ENCODE measurements around the gene IFNAR1. TPM values are rescaled to one million over a fixed set of nuclear protein-coding genes. Genes with fewer than 3 reads are reported as not detected.

IFNAR1 gene
- total RNA-seq, 2 donors from 2014 or later: 11.7 to 16.9 TPM

GRCh38 chr21:33391656-33392055 is 66.9 kb downstream of the IFNAR1 start:
- H3K27me3 ChIP-seq (ENCODE audit: control insufficient read depth, insufficient read depth, low read length, poor library complexity, severe bottlenecking): no peaks in the 10 kb centered on the region
- no peaks in the 10 kb centered on the region for H3K4me1 ChIP-seq (ENCODE audit: control insufficient read depth, insufficient read depth, low read length)
- no peaks in the 10 kb centered on the region for H3K9me3 ChIP-seq (ENCODE audit: control insufficient read depth, low read length)
- no peaks in the 10 kb centered on the region for H3K9me3 Mint-ChIP-seq
- H3K36me3 Mint-ChIP-seq (ENCODE audit: low read depth): no peaks in the 10 kb centered on the region
- H3K36me3 ChIP-seq (ENCODE audit: control insufficient read depth, insufficient read depth, low read length): no peaks in the 10 kb centered on the region
- H3K4me1 Mint-ChIP-seq: peaks cover 4% of the 10 kb centered on the region
- H3K27me3 Mint-ChIP-seq (ENCODE audit: insufficient read depth): peaks cover 2% of the 10 kb centered on the region
- no peak overlapping the region for H3K27ac ChIP-seq (ENCODE audit: low read depth, low read length)
- H3K27ac Mint-ChIP-seq: no peak overlapping the region
- no peak overlapping the region for H3K9ac ChIP-seq (ENCODE audit: extremely low read depth, low read length, poor library complexity, severe bottlenecking)
- TF ChIP-seq, protein P1, sequence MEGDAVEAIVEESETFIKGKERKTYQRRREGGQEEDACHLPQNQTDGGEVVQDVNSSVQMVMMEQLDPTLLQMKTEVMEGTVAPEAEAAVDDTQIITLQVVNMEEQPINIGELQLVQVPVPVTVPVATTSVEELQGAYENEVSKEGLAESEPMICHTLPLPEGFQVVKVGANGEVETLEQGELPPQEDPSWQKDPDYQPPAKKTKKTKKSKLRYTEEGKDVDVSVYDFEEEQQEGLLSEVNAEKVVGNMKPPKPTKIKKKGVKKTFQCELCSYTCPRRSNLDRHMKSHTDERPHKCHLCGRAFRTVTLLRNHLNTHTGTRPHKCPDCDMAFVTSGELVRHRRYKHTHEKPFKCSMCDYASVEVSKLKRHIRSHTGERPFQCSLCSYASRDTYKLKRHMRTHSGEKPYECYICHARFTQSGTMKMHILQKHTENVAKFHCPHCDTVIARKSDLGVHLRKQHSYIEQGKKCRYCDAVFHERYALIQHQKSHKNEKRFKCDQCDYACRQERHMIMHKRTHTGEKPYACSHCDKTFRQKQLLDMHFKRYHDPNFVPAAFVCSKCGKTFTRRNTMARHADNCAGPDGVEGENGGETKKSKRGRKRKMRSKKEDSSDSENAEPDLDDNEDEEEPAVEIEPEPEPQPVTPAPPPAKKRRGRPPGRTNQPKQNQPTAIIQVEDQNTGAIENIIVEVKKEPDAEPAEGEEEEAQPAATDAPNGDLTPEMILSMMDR (conservative IDR thresholded peaks at IDR 0.05): no peak
- H3K4me3 ChIP-seq (ENCODE audit: low read length): no peak overlapping the region
- DNase-seq: no peak
- no peak overlapping the region for H3K4me3 Mint-ChIP-seq
- WGBS, 2 experiments (ENCODE audit: insufficient coverage in 1 of 2, insufficient read length in 1 of 2): 82 to 91% methylated on average over 5 to 6 of the region's 6 CpGs

DNA sequence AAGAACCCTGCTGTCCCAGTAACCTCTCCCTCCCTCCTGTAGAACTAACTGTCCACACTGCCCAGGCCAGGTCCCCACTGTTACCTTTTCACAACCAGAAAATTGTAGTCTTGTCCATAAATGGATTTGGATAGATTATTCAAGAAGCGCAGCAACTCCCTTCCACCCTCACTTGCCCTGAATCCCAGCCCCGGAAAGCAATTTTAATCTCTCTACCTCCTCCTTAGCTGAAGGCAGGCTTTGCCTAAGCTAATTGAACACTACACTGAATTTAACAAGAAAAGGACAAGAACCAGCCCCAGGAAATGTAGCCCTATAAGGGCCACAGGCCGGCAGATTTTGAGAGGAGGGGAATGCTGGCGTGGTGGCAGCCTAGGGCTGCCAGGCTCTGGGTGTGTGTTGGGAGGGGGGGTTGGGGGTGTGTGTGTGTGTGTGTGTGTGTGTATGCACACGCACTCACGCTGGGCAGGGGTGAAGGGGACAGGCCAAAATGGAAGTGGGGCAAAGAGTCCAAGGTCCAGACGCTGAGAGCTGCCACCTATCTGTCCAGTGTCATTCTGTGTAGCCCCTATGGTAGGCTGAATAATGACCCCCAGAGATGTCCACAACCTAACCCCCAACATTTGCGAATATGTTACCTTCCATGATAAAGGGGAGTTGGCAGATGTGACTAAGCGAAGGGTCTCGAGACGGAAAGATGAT is 67.7 kb downstream of the IFNAR1 start:
- Mint-ChIP-seq H3K4me3 (no peak overlapping the region), H3K27me3 (ENCODE audit: insufficient read depth) (peaks cover 2% of the 10 kb centered on the region), H3K4me1 (peaks cover 4% of the 10 kb centered on the region), H3K36me3 (ENCODE audit: low read depth) (no peaks in the 10 kb centered on the region), H3K9me3 (no peaks in the 10 kb centered on the region), H3K27ac (no peak overlapping the region)
- Histone ChIP-seq H3K9me3 (ENCODE audit: control insufficient read depth, low read length) (no peaks in the 10 kb centered on the region), H3K4me1 (ENCODE audit: control insufficient read depth, insufficient read depth, low read length) (no peaks in the 10 kb centered on the region), H3K27ac (ENCODE audit: low read depth, low read length) (no peak overlapping the region), H3K9ac (ENCODE audit: extremely low read depth, low read length, poor library complexity, severe bottlenecking) (no peak overlapping the region), H3K36me3 (ENCODE audit: control insufficient read depth, insufficient read depth, low read length) (no peaks in the 10 kb centered on the region), H3K4me3 (ENCODE audit: low read length) (no peak overlapping the region), H3K27me3 (ENCODE audit: control insufficient read depth, insufficient read depth, low read length, poor library complexity, severe bottlenecking) (no peaks in the 10 kb centered on the region)
- TF ChIP-seq, protein P1 (conservative IDR thresholded peaks at IDR 0.05): no peak
- no peak for DNase-seq
- 86 to 95% methylated on average over 4 to 11 of the region's 11 CpGs for WGBS, 2 experiments (ENCODE audit: insufficient coverage in 1 of 2, insufficient read length in 1 of 2)

DNA sequence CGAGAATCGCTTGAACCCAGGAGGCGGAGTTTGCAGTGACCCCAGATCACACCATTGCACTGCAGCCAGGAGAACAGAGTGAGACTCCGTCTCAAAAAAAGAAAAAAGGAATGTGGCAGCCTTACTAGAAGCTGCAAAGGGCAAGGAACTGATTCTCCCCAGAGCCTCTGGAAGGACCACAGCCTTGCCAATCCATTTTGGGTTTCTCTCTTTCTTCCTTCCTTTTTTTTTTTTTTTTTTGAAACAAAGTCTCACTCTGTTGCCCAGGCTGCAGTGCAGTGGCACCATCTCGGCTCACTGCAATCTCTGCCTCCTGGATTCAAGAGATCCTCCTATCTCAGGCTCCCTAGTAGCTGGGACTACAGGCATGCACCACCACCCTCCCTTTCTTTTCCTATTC is 68.6 kb downstream of the IFNAR1 start:
- Histone ChIP-seq H3K36me3 (ENCODE audit: control insufficient read depth, insufficient read depth, low read length) (no peaks in the 10 kb centered on the region), H3K4me3 (ENCODE audit: low read length) (no peak overlapping the region), H3K9me3 (ENCODE audit: control insufficient read depth, low read length) (no peaks in the 10 kb centered on the region), H3K27me3 (ENCODE audit: control insufficient read depth, insufficient read depth, low read length, poor library complexity, severe bottlenecking) (no peaks in the 10 kb centered on the region), H3K4me1 (ENCODE audit: control insufficient read depth, insufficient read depth, low read length) (no peaks in the 10 kb centered on the region), H3K27ac (ENCODE audit: low read depth, low read length) (no peak overlapping the region), H3K9ac (ENCODE audit: extremely low read depth, low read length, poor library complexity, severe bottlenecking) (no peak overlapping the region)
- TF ChIP-seq, protein P1 (conservative IDR thresholded peaks at IDR 0.05): no peak
- Mint-ChIP-seq H3K36me3 (ENCODE audit: low read depth) (no peaks in the 10 kb centered on the region), H3K27ac (no peak overlapping the region), H3K4me3 (no peak overlapping the region), H3K9me3 (no peaks in the 10 kb centered on the region), H3K27me3 (ENCODE audit: insufficient read depth) (peaks cover 2% of the 10 kb centered on the region), H3K4me1 (peaks cover 4% of the 10 kb centered on the region)
- no peak for DNase-seq
- 82 to 90% methylated on average over 5 of the region's 5 CpGs for WGBS, 2 experiments (ENCODE audit: insufficient coverage in 1 of 2, insufficient read length in 1 of 2)
